GM19025 (cell line): Measurements from ENCODE around the gene SAXO2.
"Not testable (repeated sequence)": the region's sequence is repeated elsewhere in the genome, so short reads cannot be mapped to it uniquely, and the experiment has no call there.

ENCODE experiments used
- ATAC-seq: cut with Tn5 transposase; IDR thresholded peaks from one replicate; pipeline ENCODE4 v1.9.1; 2021; ENCODE audit warnings: mild to moderate bottlenecking, low read depth, moderate library complexity; ENCODE audit not compliant: unreplicated experiment

The SAXO2 gene

DNA sequence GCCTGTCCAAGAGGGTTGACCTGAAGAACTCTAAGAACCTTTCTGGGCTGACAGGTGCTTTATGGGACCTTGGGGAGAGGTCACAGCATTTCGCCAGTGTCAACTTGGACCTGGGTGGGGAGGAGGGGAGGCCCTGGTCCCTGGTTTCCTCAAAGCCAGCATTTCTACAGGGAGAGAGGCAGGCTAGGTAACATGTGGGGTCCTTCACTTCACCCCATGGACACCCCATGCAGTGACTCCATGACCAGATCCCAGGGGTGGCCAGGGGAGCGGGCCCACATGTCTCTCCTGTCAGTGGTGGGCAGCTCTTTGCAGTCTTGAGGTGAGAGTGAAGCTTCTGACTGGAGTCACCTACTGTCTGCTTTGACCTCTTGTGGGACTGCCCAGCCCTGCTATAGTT lies 50.8 kb downstream of the SAXO2 start:
- no peak for ATAC-seq

DNA sequence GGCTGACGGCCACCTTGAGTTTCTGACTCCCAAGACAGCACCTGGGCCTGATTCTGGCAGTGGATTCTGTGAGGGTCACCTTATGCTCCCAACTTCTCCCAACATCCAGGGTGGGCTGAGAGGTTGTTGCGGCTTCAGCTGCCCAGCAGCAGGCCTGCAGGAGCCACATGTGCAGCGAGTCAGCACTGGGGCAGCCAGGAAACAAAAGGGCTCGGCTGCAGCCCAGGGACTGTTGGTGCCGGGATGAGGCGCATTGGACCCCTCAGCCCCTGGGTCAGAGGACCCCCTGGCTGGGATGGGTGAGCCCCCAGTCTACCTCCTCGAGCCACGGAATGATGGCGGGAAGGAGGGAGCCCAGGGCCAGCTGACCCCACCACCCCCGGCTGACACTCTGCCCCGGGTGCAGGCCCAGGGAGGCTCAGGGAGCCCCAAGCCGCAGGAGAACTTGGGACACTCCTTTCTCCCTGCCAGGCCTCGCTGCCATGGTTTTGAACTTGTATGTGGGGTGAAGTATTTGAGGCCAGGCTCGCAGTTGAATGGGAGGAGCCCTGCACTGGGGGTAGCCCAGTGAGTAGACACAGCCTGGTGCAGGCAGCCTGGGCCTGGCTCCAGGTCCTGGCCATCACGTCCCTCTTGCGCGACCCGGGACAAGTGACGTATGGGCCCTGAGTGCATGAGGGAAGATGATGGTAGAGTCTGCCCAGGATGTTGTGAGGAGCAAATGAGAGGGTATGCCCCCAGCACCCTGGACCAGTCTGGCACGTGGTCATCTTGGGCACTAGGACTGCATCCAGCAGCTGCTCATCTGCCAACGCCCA lies 51.5 kb downstream of the SAXO2 start:
- ATAC-seq = not testable (repeated sequence)

DNA sequence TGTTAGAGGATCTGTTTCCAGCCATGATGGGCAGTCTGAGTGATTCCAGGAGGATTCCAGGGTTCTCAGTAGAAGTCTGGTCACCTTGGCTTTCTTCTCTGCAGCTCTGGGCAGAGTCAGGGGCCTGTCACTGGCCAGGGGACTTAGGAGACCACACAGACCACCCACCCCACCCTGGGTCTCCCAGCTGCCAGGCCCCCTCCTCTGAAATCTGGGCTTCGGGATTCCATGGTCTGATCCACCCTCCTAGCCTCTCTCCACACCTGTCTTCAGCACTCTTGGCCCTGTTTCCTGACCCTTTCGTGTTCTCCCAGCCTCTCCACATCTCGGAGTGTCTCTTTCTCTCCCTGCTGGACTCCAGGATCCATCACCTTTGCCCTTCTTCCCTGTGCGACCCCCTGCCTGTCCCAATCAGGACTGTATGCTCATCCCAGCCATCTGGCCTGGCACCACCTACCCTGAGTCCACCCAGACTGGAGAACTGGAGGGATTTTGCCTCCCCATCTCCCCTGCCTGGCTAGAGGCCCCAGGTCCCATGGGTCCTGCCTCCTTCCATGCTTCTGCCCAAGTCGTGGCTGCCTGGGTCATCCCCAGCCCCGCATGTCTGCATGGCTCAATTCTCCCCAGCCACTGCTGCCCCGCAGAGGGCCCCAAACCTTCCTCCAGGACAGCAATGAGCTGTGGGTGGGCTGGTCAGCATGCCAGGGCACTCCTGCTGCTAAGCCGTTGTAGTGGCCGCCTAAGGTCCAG lies 52.3 kb downstream of the SAXO2 start:
- ATAC-seq = no peak

DNA sequence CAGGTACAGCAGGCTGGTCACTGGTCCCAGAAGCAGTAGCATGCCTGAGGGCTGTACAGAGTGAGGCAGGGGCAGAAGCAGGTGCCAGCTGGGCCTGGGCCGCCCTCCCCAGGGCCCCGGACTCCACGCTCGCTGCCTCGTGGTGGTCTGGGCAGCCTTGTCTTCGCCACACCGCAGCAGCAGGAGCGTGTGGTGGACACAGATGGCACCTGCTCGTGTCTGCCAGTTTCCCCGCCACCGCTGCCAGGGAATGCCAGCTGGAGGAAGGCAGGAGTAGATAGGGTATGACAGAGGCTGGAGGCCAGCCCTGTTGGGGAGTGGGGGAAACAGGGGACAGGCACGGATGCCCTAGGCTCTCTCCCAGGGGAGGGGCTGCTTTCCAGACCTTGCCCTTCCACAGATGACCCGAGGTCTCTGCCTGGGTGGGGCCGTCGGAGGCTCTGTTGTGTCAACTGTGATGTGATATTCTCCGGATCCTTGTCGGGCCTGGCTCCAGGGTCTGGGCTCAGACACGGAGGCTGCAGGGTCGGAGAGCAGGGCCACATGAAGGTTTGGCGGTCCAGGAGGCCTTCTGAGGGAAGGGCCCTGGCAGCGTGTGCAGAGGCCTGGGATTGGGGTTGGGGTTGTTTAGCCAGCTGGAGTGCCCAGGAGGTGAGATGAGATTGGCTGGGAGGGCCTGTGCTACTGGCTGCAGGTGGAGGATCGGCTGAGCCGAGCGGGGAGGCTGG lies 53.1 kb downstream of the SAXO2 start:
- no peak for ATAC-seq

DNA sequence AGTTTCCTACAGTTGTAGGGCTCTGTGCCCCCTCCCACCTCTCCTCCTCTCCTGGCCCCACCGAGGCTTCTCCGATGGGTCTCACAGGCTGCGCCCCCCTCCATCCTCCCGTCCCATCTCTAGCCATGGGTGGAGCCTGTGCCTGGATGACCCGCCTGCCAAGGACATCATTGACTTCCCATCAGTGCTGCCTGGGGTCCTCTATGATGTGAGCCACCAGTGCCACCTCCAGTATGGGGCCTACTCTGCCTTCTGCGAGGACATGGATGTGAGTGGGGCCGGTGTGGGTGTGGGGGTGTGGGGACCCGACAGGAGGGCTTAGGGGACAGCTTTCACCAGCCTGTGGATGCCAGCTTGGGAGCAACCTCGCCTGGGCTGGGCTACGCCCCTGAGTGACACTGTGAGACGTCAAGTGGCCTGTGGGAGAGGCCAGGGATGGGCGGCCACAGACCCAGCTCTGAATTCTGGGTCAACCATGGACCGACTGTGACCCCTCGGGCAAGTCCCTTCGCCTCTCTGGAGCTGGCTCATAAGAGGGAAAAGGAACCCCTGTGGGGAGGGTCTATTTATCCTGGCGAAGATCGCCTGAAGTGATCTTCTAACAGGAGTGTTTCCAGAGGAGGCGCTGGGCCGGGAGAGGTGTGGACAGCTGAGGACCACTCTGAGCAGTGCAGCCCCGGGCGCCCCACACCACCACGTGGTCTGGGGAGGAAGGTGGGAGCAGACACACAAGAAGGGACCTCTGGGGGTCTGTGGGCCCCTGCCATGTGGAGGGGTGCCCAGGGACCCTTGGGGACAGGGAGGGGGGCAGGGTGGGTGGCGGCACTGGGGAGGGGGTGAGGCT lies 53.9 kb downstream of the SAXO2 start:
- ATAC-seq = not testable (repeated sequence)

DNA sequence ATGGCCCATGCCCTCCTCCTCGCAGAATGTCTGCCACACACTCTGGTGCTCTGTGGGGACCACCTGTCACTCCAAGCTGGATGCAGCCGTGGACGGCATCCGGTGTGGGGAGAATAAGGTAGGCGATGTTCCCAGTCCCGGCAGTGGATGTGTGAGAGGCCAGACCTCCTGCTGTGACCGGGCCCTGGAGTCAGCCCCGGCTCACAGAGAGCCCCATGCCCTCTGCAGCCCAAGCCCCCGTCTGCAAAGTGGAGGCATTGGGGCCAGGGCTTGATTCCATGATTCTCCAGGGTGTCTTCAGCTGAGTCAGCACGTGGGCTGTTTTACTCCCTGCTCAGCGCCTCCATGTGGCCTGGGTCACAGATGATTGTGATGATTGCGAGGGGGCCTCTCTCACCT lies 54.5 kb downstream of the SAXO2 start:
- no peak for ATAC-seq

DNA sequence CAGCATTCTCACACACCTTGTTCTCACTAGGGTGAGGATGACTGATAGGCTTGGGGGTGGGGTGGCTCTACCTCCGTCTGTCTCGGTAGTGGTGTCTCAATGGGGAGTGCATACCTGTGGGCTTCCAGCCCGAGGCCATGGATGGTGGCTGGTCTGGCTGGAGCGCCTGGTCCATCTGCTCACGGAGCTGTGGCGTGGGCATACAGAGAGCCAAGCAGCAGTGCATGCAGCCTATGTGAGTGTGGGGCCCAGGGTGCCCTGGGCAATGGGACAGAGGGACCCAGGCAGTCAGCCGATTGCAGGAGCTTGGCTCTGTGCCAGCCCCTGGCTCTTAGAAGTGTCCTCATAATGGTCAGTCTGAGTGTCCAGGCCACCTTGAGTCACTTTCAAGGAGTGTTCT lies 54.9 kb downstream of the SAXO2 start:
- ATAC-seq = not testable (repeated sequence)

DNA sequence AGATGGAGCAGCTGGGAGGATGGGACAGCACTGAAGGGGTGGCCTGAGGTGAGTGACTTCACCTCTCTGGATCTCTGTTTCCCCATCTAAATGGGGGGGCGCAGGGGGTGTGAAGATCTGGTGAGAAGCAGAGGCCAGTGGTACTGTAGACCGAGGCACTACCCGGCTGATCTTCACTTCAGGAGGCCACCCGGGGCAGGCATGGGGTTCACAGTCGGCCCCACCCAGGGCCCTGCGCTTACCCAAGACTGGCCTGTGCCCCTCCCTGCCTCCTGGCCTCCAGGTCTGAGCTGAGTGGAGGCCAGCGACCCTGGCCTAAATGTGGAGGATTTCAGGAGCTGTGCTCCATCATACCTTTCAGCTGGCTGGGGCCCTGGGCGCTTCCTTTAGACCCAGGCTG lies 55.7 kb downstream of the SAXO2 start:
- ATAC-seq = not testable (repeated sequence)

DNA sequence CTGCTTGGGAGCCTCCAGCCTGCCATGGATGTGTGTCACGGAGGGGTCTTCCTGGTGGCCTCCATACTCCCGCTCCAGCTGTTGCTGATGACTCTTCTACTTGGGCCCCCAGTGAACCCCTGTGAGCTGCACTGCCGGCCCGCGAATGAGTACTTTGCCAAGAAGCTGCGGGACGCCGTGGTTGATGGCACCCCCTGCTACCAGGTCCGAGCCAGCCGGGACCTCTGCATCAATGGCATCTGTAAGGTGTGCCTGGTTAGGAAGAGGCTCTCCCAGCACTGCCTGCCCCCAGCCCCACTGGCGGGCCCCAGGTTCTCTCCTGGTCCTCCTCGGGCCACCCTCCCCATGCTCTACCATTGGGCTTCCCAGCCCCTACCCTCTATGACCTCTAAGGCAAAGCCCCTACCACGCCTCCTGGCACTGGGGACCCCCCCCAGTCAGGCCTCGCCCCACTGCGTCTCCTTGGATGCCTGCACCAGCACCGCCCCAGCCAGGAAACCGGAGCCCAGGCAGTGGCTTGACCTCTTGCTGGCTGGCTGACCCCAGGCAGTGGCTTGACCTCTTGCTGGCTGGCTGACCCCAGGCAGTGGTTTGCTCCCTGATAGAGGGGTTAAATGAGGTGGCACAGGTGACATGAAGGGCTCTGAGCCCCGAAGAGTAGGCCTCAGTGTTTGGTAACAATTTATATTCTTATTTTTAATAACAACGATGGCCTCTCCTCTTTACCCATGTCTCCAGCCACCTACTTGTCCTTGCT lies 57.1 kb downstream of the SAXO2 start:
- ATAC-seq = not testable (repeated sequence)

DNA sequence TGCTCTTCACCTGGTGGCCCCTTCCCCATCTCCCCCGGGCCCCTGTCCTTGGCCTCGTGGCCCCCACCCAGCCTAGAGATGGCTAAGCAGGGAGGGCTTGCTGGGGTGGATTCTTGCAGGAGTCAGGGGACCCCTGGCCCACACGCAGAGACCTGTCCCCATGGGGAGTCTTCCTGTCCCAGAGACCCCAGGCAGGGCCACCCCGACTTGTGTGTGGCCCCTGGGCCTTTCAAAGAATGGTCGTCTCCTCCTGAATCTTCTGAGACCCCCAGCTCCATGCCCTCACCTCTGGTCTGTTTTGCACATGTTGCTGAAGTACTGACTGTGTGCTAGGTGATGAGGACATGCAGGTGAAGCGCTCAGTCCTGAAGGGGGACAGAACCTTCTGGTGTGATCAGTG lies 58.2 kb downstream of the SAXO2 start:
- ATAC-seq = not testable (repeated sequence)

DNA sequence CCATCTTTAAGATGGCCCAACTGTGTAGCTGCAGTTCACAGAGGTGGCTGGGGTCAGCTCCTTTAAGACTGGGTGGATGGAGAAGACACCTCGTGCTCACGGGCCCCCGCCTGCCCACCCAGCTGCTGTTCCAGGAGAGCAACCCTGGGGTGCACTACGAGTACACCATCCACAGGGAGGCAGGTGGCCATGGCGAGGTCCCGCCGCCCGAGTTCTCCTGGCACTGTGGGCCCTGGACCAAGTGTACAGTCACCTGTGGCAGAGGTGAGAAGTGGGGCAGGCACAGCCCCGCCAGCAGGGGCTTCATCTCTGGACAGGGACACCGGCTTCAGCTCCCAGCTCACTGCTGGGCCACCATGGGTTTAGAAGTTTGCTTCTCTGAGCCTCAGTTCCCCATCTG lies 59.9 kb downstream of the SAXO2 start:
- ATAC-seq = not testable (repeated sequence)

DNA sequence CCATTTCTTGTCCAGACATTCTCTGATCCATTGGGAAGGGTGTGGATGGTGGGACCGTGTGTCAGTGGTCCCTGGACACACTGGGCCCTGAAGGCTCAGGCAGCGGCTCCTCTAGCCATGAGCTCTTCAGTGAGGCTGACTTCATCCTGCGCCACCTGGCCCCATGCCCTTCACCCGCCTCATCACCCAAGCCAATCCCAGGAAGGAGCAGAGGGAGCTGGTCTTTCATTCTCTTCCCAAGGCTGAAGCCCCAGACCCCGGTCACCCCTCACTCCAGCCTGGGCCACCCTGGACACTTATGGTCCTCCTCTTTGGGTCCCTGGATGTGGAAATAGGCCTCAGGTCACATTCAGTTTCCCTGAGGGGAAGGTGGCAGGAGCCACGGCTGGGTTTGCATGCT lies 62.2 kb downstream of the SAXO2 start:
- not testable (repeated sequence) for ATAC-seq

DNA sequence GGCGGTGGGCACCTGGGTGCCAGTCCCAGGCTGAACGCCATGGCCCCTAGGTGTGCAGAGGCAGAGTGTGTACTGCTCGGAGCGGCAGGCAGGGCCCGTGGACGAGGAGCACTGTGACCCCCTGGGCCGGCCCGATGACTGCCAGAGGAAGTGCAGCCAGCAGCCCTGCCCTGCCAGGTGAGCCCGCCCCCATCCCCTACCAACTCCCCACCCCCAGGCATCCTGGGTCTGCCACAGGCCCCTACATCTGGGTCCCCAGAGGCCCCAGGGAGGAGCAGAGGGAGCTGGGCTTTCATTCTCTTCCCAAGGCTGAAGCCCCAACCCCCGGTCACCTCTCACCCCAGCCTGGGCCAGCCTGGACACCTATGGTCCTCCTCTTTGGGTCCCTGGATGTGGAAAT lies 63.0 kb downstream of the SAXO2 start:
- not testable (repeated sequence) for ATAC-seq

DNA sequence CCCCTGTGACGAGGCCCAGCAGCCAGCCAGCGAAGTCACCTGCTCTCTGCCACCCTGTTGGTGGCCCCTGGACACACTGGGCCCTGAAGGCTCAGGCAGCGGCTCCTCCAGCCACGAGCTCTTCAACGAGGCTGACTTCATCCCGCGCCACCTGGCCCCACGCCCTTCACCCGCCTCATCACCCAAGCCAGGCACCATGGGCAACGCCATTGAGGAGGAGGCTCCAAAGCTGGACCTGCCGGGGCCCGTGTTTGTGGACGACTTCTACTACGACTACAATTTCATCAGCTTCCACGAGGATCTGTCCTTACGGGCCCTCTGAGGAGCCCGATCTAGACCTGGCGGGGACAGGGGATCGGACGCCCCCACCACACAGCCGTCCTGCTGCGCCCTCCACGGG lies 64.3 kb downstream of the SAXO2 start:
- not testable (repeated sequence) for ATAC-seq

DNA sequence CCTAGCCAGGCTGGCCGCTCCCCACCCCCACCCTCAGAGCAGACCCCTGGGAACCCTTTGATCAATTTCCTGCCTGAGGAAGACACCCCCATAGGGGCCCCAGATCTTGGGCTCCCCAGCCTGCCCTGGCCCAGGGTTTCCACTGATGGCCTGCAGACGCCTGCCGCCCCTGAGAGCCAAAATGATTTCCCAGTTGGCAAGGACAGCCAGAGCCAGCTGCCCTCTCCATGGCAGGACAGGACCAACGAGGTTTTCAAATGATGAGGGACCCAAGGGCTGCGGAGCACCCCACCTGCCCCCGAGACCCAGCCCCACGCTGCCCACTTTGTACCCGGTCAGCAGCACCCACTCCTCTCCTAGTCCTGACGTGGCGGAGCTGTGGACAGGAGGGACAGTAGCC lies 64.8 kb downstream of the SAXO2 start:
- ATAC-seq = not testable (repeated sequence)

DNA sequence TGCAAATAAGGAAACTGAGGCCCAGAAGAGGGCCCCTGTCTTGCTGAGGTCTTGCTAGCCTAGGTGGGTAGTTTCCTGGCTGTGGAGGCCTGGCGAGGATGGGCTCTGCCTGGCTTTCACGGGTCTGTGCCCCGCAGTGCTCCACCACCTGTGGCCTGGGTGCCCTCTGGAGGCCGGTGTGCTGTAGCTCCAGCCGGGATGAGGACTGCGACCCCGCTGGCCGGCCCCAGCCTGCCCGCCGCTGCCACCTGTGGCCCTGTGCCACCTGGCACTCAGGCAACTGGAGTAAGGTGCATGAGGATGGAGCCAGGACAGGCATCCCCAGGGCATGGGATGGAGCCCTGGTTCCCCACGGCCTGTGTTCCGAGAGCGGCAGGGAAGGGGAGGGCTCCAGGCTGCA lies 66.4 kb downstream of the SAXO2 start:
- ATAC-seq = not testable (repeated sequence)

DNA sequence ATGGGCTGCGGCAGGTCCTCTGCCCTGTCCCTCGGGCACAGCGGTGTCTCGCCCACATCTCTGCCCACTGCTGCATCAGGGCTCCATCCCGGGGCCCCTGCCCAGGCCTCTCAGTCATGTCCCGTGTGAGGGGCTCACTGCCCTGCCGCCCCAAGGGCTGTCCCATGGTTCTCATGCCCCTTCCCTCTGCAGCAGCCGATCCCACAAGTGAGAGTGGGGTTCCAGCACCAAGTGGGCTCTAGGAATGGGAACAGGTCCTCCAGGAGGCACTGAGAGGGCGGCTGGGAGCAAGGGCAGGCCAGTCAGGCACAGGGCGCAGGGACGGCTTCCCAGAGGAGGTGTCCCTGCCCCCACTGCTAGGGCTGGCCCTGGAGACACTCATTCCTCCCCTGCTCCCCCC lies 68.3 kb downstream of the SAXO2 start:
- not testable (repeated sequence) for ATAC-seq

DNA sequence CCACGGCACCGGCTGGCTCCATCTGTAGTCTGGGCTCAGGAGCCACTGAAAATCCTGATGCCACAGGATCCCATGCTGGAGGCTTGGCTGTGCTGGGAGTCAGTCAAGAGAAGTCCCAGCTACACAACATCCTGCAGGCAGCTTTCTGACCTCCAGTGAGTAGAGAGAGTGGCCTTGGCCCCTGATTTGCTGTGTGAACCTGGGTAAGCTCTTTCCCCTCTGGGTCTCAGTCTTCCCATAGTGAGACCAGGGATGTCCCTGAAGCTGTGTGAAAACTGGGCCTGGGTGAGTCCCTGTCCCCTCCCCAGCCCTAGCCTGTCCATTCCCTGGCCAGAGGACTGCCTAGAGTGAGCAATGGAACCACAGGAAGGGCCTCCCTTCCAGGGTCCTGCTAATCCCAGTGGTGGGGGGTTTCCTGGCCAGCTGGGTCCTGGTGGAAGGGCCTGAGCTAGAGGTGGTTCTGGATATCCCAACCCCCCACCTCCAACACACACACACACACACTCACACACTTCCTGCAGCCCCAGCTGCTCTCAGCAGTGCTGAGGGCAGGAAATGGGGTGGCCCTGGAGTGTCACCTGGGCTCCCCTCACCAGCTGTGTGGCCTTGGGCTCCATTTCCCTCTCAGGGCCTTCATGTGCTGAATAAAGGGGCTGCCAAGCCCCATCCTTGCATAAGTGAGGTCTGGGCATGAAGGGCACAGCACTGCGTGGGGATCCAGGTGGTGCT lies 69.1 kb downstream of the SAXO2 start:
- not testable (repeated sequence) for ATAC-seq
